ENCODE measurements around the gene PPP6R3.

PPP6R3 gene

DNA sequence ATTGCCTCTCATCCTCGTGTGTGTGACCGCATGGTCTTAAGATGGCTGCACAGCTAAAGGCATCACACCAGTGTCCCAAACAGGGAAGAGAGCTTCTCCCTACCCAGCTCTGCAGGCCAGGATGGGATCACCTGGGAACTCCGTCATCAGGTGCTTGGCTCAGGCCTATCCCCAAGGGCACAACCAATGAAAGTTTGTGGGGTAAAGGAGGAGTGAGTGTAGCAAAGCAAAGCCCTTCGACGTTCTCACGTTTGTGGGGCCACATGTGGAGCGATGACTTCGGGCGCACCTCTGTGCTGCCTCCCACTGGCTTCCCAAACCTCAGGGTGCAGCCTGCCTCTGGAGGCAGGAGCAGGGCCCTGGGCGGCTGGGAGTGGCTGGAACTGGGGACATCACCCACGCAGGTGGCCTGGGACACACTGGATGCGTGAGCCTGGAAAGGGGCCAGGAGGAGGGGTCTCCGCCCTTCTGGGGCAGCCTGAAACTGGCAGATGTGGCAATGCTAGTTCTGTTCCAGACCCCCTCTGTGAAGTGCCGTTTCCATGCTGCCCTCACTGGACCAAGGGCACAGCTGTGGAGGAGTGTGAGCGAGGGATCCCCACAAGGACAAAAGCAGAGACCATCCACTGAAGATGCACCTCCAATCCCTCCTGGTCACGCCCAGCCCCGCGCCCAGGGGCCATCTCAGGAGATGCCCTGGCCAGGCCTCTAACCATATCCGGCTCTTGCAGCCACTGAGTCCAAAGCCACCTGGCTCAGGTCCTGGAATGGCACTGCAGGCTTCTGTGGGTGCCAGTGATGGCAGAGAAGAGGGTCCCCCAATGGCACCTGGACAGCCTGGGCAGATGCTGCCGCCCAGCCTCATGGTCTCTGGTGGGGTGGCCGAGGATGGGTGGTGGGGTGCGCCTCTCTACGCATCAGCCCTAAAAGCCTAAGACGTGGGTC, 193.2 kb downstream of the PPP6R3 start:
- peaks cover 22% of the 10 kb centered on the region for H3K27me3 Mint-ChIP-seq
- H3K27ac Mint-ChIP-seq = no peak overlapping the region
- H3K4me1 Mint-ChIP-seq (ENCODE audit: low read depth) = no peaks in the 10 kb centered on the region
- H3K9me3 Mint-ChIP-seq = no peaks in the 10 kb centered on the region
- no peak overlapping the region for H3K4me3 Mint-ChIP-seq
- intact Hi-C loops (cut with micrococcal nuclease) = no loop called here
- H3K36me3 Mint-ChIP-seq (ENCODE audit: low read depth) = no peaks in the 10 kb centered on the region

DNA sequence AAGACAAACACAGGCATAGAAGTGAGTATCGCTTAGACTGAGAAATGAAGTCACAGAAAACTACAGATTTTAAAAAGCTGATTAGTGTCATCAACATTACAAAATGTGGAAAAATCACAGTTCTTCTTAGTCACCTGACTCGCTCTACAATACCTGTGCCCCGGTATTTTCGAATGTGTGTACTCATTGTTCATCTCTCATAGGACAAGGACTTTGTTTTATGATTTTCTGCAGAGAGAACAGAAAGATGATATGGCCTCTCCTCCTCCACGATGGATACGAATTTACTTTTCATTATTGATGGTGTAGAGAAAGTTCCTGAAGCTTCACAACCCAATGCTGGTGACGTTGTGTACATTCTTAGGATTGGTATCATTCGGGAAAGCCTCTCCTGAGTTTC, 194.4 kb downstream of the PPP6R3 start:
- intact Hi-C loops (cut with micrococcal nuclease) = no loop called here
- Mint-ChIP-seq H3K27me3 (peaks cover 11% of the 10 kb centered on the region), H3K4me1 (ENCODE audit: low read depth) (no peaks in the 10 kb centered on the region), H3K4me3 (no peak overlapping the region), H3K9me3 (no peaks in the 10 kb centered on the region), H3K36me3 (ENCODE audit: low read depth) (no peaks in the 10 kb centered on the region), H3K27ac (no peak overlapping the region)

DNA sequence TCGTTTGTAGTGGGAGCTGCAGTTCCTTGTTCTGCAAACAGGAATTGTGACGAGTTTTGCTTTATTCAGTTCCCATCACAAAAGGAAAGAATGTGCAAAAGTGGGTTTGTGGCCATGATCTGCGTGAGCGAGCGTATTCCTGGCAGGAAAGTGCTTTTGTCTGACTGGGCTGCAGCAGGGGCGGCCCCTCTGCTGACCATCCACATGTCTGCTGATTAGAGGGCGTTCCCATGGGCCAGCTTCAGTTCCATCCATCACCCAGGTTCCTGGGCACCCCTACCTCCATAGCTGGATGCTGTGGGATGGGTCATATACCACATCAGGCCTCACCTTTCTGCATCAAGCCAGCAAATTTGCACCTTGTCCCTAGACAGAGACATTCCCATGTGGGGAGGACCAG, 194.9 kb downstream of the PPP6R3 start:
- Mint-ChIP-seq H3K27me3 (peaks cover 7% of the 10 kb centered on the region), H3K4me1 (ENCODE audit: low read depth) (no peaks in the 10 kb centered on the region), H3K4me3 (no peak overlapping the region), H3K27ac (no peak overlapping the region), H3K9me3 (no peaks in the 10 kb centered on the region), H3K36me3 (ENCODE audit: low read depth) (no peaks in the 10 kb centered on the region)
- intact Hi-C loops (cut with micrococcal nuclease) = no loop called here

DNA sequence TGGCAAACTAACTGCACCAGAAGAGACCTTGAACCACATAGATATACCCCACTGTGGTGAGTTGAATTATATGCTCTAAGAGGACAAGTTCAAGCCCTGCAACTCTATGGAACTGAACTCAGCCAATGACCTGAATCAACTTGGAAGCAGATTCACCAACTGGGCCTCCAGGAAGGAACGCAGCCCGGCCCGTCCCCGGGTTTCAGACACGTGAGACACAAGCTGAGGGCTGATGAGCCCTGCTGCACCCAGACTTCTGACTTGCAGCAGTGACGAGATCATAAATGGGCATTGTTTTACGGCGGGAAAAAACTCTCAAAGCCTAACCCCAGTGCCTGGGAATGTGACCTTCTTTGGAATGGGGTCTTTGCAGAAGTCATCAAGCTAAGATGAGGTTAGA, 195.3 kb downstream of the PPP6R3 start:
- Mint-ChIP-seq H3K27me3 (peaks cover 5% of the 10 kb centered on the region), H3K4me1 (ENCODE audit: low read depth) (no peaks in the 10 kb centered on the region), H3K27ac (no peak overlapping the region), H3K9me3 (no peaks in the 10 kb centered on the region), H3K36me3 (ENCODE audit: low read depth) (no peaks in the 10 kb centered on the region), H3K4me3 (no peak overlapping the region)
- intact Hi-C loops (cut with micrococcal nuclease) = no loop called here

DNA sequence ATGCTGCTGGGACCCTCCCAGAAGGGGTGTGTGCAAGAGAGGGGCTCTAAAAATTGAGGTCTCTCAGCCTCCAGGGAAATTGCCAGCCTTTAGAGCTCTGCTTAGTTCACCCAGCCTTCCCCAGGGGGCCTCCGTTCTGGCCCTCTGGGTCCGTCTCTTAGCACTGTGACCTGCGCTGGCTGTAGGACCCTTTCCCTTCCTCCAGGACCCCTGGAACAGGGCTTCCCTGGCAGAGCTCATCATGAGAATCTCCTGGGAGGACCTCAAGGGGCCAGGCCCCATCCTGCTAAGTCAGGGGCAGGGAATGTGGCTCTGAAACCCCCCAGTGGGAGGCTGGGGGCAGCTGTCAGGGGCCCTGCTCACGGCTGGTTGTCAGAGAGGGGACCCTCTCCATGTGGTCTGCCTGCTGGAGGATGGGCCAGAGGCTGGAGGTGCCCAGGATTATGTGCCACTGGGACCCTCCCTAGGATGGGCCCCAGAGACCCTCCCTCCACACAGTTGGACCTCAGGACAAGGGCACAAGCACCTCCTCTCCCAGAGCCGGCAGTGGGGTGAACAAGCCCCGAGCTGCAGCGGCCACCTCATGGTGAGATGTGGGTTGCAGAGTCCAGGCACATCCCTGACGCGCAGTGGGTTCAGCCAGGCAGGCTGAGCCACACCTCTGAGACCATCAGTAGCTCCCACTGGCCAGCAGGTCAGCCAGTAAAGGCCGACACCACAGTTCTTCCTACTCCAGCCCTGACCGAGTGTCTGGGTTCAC, 196.6 kb downstream of the PPP6R3 start:
- intact Hi-C loops (cut with micrococcal nuclease) = no loop called here
- Mint-ChIP-seq H3K4me1 (ENCODE audit: low read depth) (no peaks in the 10 kb centered on the region), H3K36me3 (ENCODE audit: low read depth) (no peaks in the 10 kb centered on the region), H3K4me3 (no peak overlapping the region), H3K27me3 (no peaks in the 10 kb centered on the region), H3K9me3 (no peaks in the 10 kb centered on the region), H3K27ac (no peak overlapping the region)

DNA sequence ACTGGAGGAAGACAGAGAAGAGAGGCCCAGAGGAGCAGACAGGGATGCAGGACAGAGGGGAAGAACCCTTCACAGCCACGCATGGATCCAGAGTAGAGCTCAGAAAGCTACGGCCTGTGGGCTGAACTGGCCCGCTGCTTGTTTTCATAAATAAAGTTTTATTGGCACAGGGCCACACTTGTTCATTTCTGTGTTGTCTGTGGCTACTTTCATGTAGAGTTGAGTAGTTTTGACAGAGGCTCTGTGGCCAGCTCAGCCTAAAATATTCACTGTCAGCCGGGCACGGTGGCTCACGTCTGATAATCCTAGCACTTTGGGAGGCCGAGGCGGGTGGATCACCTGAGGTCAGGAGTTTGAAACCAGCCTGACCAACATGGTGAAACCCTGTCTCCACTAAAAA, 197.5 kb downstream of the PPP6R3 start:
- H3K4me3 Mint-ChIP-seq = no peak overlapping the region
- intact Hi-C loops (cut with micrococcal nuclease) = no loop called here
- no peaks in the 10 kb centered on the region for H3K4me1 Mint-ChIP-seq (ENCODE audit: low read depth)
- H3K9me3 Mint-ChIP-seq = no peaks in the 10 kb centered on the region
- no peaks in the 10 kb centered on the region for H3K36me3 Mint-ChIP-seq (ENCODE audit: low read depth)
- no peaks in the 10 kb centered on the region for H3K27me3 Mint-ChIP-seq
- H3K27ac Mint-ChIP-seq = no peak overlapping the region

DNA sequence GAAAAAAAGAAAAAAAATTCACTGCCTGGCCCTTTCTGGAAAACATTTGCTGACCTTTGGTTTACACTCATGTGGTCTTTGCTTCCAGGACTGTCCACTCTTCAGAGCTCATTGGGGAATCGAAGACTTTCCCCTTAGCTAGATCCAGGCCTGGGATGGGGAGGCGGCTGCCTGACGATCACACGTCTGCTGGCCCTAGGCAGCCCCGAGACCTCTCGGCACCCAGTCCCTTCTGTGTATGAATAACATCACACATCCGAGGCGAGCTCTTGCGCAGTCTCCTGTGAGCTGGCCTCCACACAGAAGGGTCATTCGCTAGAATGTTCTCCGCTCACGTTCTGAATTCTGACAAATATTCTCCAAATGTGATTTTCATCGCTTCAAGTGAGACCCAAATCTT, 198.1 kb downstream of the PPP6R3 start:
- Mint-ChIP-seq H3K27me3 (no peaks in the 10 kb centered on the region), H3K4me1 (ENCODE audit: low read depth) (no peaks in the 10 kb centered on the region), H3K9me3 (no peaks in the 10 kb centered on the region), H3K27ac (no peak overlapping the region), H3K36me3 (ENCODE audit: low read depth) (no peaks in the 10 kb centered on the region), H3K4me3 (no peak overlapping the region)
- intact Hi-C loops (cut with micrococcal nuclease) = no loop called here

DNA sequence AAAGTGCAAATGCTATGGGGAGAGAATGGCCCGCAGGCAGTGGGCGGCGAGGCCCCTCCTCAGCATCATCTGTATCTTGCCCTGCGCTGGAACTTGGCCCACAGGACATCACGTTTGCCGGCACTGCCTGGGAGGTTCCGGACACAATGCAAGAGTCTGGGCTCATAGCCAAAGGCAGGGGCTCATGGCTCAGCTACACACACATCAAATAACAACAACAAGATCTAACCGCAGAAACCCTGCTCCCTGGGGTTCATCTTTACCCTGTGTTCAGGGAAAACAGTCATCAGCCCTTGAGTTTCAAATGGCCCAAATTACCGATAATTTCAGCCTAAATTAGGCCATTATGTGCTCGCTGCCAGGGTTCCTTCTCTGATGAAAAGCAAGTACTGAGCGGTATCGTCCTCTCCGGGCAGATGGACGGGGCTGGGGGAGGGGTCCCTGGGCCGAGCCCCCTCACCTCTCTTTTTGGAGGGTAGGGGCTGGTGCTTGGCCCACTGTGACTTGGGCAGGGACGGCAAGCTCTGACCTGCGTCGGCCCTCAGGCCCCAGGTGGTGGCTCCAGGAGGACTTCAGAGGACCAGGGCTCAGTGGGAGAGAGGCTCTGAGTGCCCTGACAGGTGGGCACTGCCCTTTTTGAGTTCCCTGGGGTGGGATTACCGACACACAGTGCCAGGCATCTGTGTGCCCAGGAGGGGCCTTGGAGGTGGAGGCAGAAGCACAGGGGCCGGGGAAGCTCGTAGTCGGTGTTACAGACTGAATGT, 198.8 kb downstream of the PPP6R3 start:
- H3K4me1 Mint-ChIP-seq (ENCODE audit: low read depth) = no peaks in the 10 kb centered on the region
- intact Hi-C loops (cut with micrococcal nuclease) = no loop called here
- H3K4me3 Mint-ChIP-seq = no peak overlapping the region
- no peak overlapping the region for H3K27ac Mint-ChIP-seq
- H3K36me3 Mint-ChIP-seq (ENCODE audit: low read depth) = no peaks in the 10 kb centered on the region
- H3K9me3 Mint-ChIP-seq = no peaks in the 10 kb centered on the region
- H3K27me3 Mint-ChIP-seq = no peaks in the 10 kb centered on the region

DNA sequence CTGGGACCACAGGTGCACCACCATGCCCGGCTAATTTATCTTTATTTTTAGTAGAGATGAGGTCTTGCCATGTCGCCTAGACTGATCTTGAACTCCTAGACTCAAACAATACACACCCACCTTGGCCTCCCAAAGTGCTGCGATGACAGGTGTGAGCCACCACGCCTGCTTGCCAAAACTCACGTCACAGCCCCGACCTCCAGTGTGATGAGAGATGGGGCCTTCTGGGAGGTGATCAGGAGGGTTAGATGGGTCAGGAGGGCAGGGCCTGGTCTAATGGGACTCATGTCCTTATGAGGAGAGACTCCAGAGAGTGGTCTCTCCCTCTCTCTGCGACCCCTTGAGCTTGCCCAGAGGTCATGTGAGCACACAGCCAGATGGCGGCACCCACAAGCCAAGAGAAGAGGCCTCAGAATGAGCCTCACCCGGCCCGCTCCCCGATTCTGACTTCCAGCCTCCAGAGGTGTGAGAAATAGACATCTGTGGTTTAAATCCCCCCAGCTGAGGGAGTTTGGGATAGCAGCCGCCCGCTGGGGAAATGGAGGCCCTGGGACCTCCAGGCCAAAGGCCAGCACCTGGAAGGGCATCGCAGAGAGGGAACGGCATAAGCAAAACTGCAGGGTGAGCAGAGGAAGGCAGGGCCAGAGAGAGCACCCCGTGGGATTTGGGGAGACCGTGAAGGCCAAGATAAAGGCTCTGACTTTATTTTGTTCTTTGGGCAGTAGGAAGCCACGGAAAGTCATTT, 199.7 kb downstream of the PPP6R3 start:
- Mint-ChIP-seq H3K27me3 (no peaks in the 10 kb centered on the region), H3K36me3 (ENCODE audit: low read depth) (no peaks in the 10 kb centered on the region), H3K9me3 (no peaks in the 10 kb centered on the region), H3K4me1 (ENCODE audit: low read depth) (no peaks in the 10 kb centered on the region), H3K4me3 (no peak overlapping the region), H3K27ac (no peak overlapping the region)
- intact Hi-C loops (cut with micrococcal nuclease) = no loop called here

DNA sequence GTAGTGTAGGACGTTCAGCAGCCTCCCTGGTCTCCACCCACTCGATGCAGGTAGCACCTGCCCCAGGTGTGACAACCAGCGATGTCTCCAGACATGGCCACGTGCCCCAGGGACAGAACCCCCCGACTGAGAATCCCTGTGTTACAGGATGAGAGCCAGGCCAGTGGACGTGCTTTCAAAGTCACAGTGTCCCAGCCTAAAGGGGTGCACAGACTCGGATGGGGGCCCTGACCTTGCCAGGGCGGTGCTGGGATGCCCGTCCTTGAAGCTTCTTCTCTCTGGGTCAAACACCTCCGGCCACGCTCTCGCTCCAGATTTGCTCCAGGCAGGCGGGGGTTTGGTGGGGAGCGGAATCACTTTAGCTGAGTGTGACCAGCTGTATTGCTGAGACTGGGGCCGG, 200.5 kb downstream of the PPP6R3 start:
- no peak overlapping the region for H3K27ac Mint-ChIP-seq
- H3K36me3 Mint-ChIP-seq (ENCODE audit: low read depth) = no peaks in the 10 kb centered on the region
- no peaks in the 10 kb centered on the region for H3K4me1 Mint-ChIP-seq (ENCODE audit: low read depth)
- H3K9me3 Mint-ChIP-seq = no peaks in the 10 kb centered on the region
- intact Hi-C loops (cut with micrococcal nuclease) = no loop called here
- H3K27me3 Mint-ChIP-seq = no peaks in the 10 kb centered on the region
- no peak overlapping the region for H3K4me3 Mint-ChIP-seq

DNA sequence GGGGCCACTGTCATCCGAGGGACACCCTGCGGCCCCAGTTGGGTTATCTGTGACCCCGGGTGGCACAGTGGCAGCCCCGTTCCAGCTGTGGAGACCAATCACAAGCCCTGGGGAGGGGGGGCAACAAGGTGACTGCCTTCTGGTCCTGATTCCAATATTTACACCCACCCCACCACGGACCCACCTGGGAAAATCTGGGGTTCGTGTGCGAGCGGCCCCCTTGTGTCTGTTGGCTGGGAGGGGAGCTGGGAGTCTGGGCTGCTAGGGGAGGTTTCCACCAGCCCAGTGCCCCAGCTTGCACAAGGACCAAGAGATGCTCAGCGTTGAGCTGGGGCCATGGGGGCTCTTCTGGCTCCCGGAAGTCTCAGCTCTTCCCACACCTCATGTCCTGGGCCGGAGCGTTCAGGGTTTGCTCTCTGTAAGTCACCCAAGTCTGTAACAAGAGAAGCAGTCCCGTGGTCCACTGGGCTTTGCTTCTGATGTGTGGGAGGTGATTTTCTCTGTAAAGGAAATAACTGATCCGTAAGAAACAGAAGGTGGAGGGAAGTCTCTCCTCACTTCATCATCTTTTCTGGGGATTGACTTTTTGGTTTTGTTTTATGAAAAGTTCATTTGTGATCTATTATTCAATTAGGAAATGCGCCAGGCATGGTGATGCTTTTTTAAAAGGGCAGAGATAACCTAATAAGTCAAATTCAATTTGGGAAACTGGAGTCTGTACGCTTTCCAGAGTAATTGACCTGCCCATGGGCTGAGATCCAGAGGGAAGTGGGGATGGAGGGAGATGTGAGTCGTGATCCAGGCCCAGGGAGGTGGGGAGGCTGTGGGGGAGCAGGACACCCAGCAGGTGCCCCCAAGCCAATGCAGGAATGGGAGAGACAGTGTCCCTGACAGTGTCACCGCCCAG, 201.4 kb downstream of the PPP6R3 start:
- peaks cover 2% of the 10 kb centered on the region for H3K27me3 Mint-ChIP-seq
- intact Hi-C loops (cut with micrococcal nuclease) = no loop called here

DNA sequence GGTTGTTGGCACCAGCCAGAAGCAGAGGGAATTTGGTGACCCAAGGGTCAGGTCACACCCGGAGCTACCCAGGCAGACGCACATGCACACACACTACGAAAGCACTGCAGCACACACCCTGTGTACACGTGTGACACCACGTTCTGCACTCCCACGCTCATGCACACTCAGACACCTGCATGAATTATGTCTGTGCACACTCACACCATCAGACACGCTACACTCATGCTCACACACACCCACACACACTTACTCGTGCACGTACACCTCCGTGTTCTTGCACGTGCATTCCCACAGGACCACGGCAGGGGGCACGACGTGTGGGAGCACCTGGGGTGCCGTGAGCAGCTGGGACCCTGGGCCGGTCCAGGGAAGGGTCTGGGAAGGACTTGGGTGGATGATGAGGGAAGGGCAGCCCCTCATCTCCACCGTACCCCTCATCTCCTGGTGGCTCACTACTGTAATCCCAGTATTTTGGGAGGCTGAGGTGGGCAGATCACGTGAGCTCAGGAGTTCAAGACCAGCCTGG, 203.0 kb downstream of the PPP6R3 start:
- peaks cover 2% of the 10 kb centered on the region for H3K27me3 Mint-ChIP-seq
- H3K27ac Mint-ChIP-seq = no peak overlapping the region
- H3K4me3 Mint-ChIP-seq = no peak overlapping the region
- intact Hi-C loops (cut with micrococcal nuclease) = no loop called here
- H3K9me3 Mint-ChIP-seq = no peaks in the 10 kb centered on the region
- no peaks in the 10 kb centered on the region for H3K36me3 Mint-ChIP-seq (ENCODE audit: low read depth)
- no peaks in the 10 kb centered on the region for H3K4me1 Mint-ChIP-seq (ENCODE audit: low read depth)

More for the DNA sequence above, 201.4 kb downstream of the PPP6R3 start:
- no peaks in the 10 kb centered on the region for H3K4me1 Mint-ChIP-seq (ENCODE audit: low read depth)
- no peak overlapping the region for H3K4me3 Mint-ChIP-seq
- no peaks in the 10 kb centered on the region for H3K9me3 Mint-ChIP-seq
- no peak overlapping the region for H3K27ac Mint-ChIP-seq
- no peaks in the 10 kb centered on the region for H3K36me3 Mint-ChIP-seq (ENCODE audit: low read depth)

Data from dendritic cell treated with granulocyte-macrophage colony-stimulating factor and Interleukin-4, amounts not matched to agents 40 ng/mL and 50 ng/mL, for 4 days (primary cell).